ENCODE results near the gene CXCR5.
A peak's percentile ranks its signal among the peaks of the same experiment; 100 is the strongest.
"Not testable (repeated sequence)": the region's sequence is repeated elsewhere in the genome, so short reads cannot be mapped to it uniquely, and the experiment has no call there.

Gene CXCR5

GRCh38 chr11:118883368-118884071 lies at the start of gene CXCR5:
Gene CXCR5, plus strand, starts transcription at chr11:118883892. Its CDS starts 50 bp downstream, at chr11:118883942.
- DNase-seq (ENCODE audit: low spot score) = peak; percentile 52

DNA sequence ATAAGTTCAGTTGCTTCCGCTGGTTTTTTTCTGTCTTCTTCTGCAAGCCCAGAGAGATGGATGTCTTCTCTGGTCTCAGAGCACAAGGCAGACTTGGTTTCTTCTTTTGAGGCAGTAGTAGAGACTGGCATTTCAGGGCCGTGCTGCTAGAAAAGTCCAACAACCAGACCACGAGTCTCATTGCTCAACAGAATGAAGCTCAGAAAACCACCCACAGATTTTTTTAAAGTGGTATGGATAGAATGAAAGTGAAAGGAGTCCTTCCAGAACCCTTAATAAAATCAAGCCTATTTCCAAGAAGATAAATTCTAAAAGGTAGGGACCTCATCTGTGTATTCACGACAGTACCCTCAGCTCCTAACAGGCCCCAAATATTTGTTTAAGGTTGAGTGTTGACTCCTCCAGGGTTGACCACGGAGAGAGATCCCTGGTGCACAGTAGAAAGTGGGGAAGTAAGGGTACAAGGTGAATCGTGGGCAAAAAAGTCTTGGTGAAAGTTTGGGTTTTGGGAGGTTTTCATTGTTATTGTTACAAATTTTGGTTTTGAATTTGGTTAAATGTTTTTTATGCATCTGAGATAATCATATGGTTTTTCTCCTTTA lies 49.2 kb upstream of the CXCR5 start:
- DNase-seq (ENCODE audit: low spot score) = no peak

DNA sequence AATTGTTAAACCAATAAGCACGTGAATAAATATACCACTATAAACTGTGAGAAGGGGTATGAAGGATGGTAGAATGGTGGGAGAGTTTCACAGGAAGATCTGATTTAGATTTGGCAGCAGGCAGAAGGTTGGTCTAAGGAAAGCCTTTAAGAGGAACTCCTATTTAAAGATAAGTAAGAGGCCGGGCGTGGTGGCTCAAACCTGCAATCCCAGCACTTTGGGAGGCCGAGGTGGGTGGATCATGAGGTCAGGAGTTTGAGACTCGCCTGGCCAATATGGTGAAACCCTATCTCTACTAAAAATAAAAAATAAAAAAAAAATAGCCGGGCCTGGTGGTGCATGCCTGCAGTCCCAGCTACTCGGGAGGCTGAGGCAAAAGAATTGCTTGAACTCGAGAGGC lies 45.8 kb upstream of the CXCR5 start:
- no peak for DNase-seq (ENCODE audit: low spot score)

DNA sequence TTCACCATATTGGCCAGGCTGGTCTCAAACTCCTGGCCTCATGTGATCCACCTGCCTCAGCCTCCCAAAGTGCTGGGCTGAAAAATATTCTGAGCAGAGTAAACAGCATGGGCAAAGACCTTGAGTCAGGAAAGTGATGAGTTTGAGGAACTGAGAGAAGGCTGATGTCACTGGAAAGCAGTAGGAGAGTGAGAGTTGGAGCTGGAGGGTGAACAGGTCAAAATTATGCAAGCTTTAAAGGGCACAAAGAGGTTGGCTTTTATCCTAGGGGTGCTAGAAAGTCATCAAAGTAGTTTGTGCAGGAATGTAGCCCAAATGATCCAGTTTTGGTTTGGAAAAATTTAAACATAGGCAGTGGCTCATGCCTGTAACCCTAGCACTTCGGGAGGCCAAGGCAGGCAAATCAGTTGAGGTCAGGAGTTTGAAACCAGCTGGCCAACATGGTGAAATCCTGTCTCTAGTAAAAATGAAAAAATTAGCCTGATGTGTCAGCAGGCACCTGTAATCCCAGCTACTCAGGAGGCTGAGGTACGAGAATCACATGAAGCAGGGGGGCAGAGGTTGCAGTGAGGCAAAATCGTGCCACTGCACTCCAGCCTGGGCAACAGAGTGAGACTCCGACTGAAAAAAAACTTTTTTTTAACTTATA lies 44.7 kb upstream of the CXCR5 start:
- DNase-seq (ENCODE audit: low spot score) = no peak

- no peak for DNase-seq (ENCODE audit: low spot score)
Observed at GRCh38 chr11:118841469-118842242, 42.0 kb upstream of the CXCR5 start.

DNA sequence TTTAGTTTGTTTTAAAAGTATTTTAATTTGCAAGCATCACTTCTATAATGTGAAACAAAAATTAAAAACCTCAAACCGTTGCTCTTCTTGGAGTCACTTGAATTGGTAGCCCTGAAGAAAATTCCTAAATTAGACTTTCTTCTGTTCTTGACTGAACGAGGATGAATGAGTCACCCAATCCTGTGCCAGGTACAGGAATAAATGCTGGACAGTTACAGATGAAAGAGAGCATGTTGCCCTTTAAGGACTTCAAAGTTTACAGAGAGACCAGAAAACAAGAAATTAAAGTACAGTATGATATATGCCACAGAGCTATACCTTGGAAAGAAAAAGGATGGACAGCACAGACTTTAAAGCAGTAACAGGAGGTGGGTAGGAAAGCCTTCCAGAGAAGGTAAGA lies 41.3 kb upstream of the CXCR5 start:
- DNase-seq (ENCODE audit: low spot score) = no peak

DNA sequence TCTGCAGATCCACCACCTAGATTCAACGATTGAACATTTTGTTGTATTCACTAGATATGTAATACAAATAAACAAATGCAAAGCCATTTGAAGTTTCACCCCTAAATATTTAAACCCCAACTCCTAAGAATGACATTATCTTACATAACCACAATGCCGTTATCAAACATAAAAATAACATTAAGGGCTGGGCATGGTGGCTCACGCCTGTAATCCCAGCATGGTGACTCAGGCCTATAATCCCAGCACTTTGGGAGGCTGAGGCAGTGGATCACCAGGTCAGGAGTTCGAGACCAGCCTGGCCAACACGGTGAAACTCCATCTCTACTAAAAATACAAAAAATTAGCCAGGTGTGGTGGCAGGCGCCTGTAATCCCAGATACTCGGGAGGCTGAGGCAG lies 40.8 kb upstream of the CXCR5 start:
- DNase-seq (ENCODE audit: low spot score) = not testable (repeated sequence)

GRCh38 chr11:118843565-118843964 lies 40.1 kb upstream of the CXCR5 start:
- DNase-seq (ENCODE audit: low spot score) = no peak

DNA sequence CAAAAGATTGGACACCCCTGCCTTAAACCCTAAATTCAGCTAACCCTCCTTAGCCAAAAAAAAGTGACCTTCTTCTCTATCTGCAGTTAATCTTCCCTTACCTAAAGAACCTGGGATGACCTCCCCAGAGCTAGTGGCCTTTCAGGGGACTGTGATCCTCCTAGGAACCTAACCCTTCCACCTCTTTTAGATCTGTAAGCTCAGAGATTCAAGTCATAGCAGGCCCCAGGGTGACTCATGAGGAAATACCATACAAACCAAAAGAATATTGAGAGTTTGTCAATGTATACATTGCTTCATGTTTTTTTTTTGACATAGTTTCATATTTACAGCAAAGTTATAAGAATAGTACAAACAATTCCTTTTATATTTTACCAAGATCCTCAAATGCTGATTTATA lies 38.3 kb upstream of the CXCR5 start:
- no peak for DNase-seq (ENCODE audit: low spot score)

DNA sequence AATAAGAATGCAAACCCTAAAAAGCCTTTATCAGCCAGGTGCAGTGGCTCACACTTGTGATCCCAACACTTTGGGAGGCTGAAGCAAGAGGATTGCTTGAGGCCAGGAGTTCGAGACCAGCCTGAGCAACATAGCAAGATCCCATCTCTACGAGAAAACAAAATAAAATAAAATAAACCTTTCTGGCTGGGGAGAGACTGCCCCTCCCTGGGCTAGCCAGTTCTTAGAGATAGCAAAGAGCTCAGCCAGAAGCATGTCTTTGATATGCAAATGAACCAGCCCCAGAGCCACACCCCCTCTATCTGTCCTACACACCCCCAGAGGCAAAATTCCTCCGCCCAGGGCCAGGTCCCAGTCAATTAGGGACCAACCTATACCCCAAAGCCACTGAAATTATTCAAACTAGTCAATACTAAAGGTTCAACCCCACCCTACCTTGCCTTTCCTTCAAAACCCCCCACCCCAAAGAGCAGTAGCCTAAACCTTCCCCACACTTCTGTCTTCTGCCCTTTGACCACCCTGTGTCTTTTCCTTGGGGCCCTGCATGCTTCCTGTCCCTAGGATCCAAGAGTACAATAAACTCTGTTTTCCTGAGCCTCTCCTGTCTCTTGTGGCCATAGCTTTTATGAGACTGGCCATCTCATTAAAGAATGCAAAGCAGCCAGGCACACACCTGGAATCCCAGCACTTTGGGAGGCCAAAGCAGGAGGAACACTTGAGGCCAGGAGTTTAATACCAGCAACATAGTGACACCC lies 37.3 kb upstream of the CXCR5 start:
- no peak for DNase-seq (ENCODE audit: low spot score)

DNA sequence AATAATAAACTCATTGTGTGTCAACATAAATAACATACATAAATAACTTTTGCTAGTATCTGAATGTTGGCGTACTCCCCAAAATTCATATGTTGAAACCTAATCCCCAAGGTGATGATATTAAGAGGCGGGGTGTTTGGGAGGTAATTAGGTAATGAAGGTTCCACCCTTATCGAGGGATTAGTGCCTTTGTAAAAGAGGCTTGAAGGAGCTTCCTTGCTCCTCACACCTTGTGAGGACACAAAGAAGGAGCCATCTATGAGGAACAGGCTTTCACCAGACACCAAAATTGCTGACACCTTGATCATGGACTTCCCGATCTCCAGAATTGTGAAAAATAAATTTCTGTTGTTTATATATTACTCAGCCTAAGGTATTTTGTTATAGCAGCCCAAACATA lies 33.9 kb upstream of the CXCR5 start:
- no peak for DNase-seq (ENCODE audit: low spot score)

DNA sequence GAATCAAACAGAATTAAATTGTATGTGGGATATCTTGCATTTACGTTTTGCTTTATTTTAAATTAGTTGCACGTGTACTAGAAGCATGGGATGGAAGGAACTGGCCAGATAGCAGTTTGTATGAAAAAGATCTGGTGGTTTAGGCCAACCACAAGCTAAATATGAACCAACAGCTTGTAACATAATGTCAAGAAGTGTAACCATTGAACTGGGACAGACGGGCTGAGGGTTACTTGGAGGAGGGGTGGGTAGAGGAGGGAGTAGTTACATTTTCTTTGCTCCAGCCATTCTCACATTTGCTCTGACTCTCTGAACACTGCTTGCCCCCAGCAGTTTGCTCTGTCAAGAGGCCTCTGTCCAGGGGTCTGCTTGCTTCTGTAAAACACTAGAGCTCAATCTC lies 31.7 kb upstream of the CXCR5 start:
- DNase-seq (ENCODE audit: low spot score) = no peak

GRCh38 chr11:118853678-118854077 lies 30.0 kb upstream of the CXCR5 start:
- no peak for DNase-seq (ENCODE audit: low spot score)

GRCh38 chr11:118856314-118856713 lies 27.4 kb upstream of the CXCR5 start:
- DNase-seq (ENCODE audit: low spot score) = no peak

DNA sequence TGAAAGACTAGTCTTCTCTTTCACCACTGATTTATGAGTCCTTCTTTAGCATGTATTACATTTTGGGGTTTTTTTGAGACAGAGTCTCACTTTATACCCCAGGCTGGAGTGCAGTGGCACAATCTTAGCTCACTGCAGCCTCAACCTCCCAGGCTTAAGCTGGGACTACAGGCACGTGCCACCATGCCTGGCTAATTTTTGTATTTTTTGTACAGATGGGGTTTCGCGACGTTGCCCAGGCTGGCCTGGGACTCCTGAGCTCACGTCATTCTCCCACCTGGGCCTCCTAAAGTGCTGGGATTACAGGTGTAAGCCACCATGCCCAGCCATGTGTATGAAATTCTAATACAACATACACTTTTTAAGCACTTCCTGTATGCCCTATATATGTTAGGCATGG lies 26.3 kb upstream of the CXCR5 start:
- no peak for DNase-seq (ENCODE audit: low spot score)

- DNase-seq (ENCODE audit: low spot score) = no peak
Observed at GRCh38 chr11:118859973-118860372, 23.7 kb upstream of the CXCR5 start.

GRCh38 chr11:118868659-118869058 lies 15.0 kb upstream of the CXCR5 start:
- DNase-seq (ENCODE audit: low spot score) = no peak

DNA sequence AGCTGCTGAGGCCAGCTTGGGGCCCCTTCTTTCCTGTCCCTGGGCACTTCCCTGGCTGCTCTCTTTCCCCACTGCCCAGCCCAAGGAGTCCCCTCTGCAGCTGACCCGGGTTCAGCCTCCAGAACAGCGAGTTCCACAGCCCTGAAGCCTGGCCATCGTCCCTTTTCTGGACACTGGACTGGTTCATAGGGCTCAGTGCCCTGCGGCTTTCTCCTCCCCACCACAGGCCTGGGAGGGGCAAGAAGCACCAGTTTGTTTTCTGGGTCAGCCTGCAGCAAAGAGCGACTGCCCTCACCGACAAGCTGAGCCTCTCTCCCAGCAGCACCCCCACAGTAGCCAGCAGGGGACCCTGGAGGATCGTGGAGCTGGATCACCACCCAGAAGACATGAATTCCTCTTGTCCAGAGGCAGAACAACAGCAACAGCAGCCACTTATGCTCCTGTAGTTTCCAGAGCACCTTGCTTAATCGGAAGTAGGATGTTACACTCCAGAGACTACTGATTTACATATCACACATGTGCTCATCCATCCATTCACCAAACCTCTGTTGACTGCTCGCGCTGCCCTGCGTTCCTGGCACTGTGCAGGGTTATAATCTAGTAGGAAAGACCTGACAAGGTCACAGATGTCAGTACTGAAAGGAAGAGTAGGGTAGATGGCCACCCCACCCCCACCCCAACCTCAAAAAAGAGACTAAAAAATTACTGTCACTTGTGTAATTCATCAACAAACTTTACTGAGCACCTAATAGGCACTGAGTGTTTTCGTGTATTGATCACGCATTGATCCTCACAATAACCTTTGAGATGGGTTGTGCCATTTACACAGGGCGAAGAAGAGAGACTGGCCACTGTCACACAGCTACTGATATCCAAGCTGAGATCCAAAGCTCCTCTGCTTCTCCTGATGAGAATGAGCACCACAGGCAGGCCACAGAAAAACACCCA lies 13.0 kb upstream of the CXCR5 start:
- peak; percentile 53 for DNase-seq (ENCODE audit: low spot score)

- no peak for DNase-seq (ENCODE audit: low spot score)
Observed at GRCh38 chr11:118872403-118872821, 11.3 kb upstream of the CXCR5 start.

DNA sequence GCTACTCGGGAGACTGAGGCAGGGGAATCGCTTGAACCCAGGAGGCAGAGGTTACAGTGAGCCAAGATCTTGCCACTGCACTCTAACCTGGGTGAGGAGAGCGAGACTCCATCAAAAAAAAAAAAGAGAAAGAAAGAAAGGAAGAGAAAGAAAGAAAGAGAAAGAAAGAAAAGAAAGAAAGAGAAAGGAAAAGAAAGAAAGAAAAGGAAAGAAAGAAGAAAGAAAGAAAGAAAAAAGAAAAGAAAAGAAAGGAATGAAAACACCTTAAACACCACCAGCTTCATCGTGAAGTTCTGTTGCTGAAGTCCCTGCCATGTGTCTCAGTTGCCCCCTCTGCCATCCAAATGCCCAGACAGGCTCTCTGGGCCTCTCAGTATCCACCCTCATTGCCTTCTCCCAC lies 9.9 kb upstream of the CXCR5 start:
- no peak for DNase-seq (ENCODE audit: low spot score)

- DNase-seq (ENCODE audit: low spot score) = no peak
Observed at GRCh38 chr11:118876286-118876685, 7.4 kb upstream of the CXCR5 start.
